ENCODE measurements around the gene CLDN8. TPM values are rescaled to one million over a fixed set of nuclear protein-coding genes. Genes with fewer than 3 reads are reported as not detected.

Gene CLDN8
- total RNA-seq, 1 experiment from 2014 or later, result 0.45 TPM

DNA sequence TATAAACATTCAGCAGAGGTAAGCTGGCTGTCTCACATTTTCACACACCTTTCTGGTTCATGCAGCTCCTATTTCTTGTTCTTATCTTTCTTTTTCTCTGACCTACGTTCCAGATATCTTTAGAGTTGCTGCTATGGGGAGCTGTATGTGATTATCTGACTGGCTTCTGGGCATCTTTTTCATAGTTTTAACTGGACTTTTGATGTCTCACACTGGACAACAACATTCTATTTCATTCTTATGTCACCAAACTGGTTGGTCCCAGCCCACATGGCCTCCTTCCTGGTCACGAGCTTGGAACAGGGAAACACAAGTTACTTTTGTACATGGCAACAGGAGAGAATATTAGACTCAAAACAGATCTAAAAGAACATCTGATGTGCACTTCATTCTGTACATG is 7.7 kb upstream of the CLDN8 start:
- Mint-ChIP-seq H3K27me3 (ENCODE audit: unreplicated experiment) (no peaks in the 10 kb centered on the region), H3K9me3 (ENCODE audit: low read depth, unreplicated experiment) (no peaks in the 10 kb centered on the region), H3K4me1 (ENCODE audit: low read depth, unreplicated experiment) (peaks cover 9% of the 10 kb centered on the region), H3K27ac (ENCODE audit: unreplicated experiment) (no peak overlapping the region), H3K36me3 (ENCODE audit: insufficient read depth, unreplicated experiment) (no peaks in the 10 kb centered on the region), H3K4me3 (ENCODE audit: low read depth, unreplicated experiment) (no peak overlapping the region)
- DNase-seq, result no peak
- CTCF ChIA-PET, result no interaction called here
- TF ChIP-seq, protein P1, sequence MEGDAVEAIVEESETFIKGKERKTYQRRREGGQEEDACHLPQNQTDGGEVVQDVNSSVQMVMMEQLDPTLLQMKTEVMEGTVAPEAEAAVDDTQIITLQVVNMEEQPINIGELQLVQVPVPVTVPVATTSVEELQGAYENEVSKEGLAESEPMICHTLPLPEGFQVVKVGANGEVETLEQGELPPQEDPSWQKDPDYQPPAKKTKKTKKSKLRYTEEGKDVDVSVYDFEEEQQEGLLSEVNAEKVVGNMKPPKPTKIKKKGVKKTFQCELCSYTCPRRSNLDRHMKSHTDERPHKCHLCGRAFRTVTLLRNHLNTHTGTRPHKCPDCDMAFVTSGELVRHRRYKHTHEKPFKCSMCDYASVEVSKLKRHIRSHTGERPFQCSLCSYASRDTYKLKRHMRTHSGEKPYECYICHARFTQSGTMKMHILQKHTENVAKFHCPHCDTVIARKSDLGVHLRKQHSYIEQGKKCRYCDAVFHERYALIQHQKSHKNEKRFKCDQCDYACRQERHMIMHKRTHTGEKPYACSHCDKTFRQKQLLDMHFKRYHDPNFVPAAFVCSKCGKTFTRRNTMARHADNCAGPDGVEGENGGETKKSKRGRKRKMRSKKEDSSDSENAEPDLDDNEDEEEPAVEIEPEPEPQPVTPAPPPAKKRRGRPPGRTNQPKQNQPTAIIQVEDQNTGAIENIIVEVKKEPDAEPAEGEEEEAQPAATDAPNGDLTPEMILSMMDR (IDR thresholded peaks at IDR 0.05; ENCODE audit: unreplicated experiment), result no peak
- BruUV-seq (replicated peaks), result no TSS peak
- intact Hi-C loops (cut with micrococcal nuclease; ENCODE audit: unreplicated experiment), result no loop called here

DNA sequence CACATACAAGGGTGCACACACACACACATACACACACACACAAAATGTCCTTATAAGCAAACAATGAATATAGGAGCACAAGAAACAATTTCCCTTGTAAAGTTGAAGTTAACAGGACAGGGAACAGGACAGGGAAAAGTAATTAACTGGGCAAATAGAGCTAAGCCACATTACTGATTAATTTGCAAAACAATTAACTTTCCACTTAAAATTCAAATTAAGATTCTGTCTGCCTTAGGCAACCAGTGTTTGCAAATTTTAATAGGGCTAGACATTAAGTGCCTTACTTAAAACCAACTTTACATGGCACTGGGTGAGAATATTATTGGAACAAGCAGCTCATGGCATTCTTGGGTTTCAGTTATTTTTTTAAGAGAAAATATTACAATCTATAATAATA is 6.8 kb upstream of the CLDN8 start:
- H3K27me3 Mint-ChIP-seq (ENCODE audit: unreplicated experiment), result no peaks in the 10 kb centered on the region
- H3K4me1 Mint-ChIP-seq (ENCODE audit: low read depth, unreplicated experiment), result peaks cover 9% of the 10 kb centered on the region
- no TSS peak for BruUV-seq (replicated peaks)
- DNase-seq, result no peak
- no peaks in the 10 kb centered on the region for H3K36me3 Mint-ChIP-seq (ENCODE audit: insufficient read depth, unreplicated experiment)
- intact Hi-C loops (cut with micrococcal nuclease; ENCODE audit: unreplicated experiment), result no loop called here
- CTCF ChIA-PET, result no interaction called here
- no peak overlapping the region for H3K27ac Mint-ChIP-seq (ENCODE audit: unreplicated experiment)
- no peak overlapping the region for H3K4me3 Mint-ChIP-seq (ENCODE audit: low read depth, unreplicated experiment)
- TF ChIP-seq, protein P1 (IDR thresholded peaks at IDR 0.05; ENCODE audit: unreplicated experiment), result no peak
- H3K9me3 Mint-ChIP-seq (ENCODE audit: low read depth, unreplicated experiment), result no peaks in the 10 kb centered on the region

DNA sequence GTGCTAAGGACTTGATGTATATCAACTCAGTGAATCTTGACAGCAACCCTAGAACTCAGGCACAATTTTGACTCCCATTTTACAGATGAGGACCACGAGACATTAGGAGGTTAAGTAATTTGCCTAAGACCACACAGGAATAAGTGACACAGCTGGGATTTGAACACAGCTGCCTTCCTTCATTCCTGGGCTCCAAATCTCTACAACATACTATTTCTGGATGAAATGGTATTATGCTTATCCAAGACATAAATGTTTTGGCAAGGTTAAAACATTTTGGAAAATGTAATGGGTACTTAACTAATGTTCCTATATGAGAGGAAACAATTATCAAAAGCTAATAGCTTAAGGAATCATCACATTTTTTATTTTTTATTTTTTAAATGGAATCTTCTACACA is 4.8 kb downstream of the CLDN8 start:
- no peaks in the 10 kb centered on the region for H3K36me3 Mint-ChIP-seq (ENCODE audit: insufficient read depth, unreplicated experiment)
- H3K27ac Mint-ChIP-seq (ENCODE audit: unreplicated experiment), result no peak overlapping the region
- no peaks in the 10 kb centered on the region for H3K9me3 Mint-ChIP-seq (ENCODE audit: low read depth, unreplicated experiment)
- H3K4me3 Mint-ChIP-seq (ENCODE audit: low read depth, unreplicated experiment), result no peak overlapping the region
- TF ChIP-seq, protein P1 (IDR thresholded peaks at IDR 0.05; ENCODE audit: unreplicated experiment), result no peak
- intact Hi-C loops (cut with micrococcal nuclease; ENCODE audit: unreplicated experiment), result no loop called here
- no peaks in the 10 kb centered on the region for H3K27me3 Mint-ChIP-seq (ENCODE audit: unreplicated experiment)
- DNase-seq, result no peak
- CTCF ChIA-PET, result no interaction called here
- H3K4me1 Mint-ChIP-seq (ENCODE audit: low read depth, unreplicated experiment), result peaks cover 15% of the 10 kb centered on the region
- BruUV-seq (replicated peaks), result no TSS peak

DNA sequence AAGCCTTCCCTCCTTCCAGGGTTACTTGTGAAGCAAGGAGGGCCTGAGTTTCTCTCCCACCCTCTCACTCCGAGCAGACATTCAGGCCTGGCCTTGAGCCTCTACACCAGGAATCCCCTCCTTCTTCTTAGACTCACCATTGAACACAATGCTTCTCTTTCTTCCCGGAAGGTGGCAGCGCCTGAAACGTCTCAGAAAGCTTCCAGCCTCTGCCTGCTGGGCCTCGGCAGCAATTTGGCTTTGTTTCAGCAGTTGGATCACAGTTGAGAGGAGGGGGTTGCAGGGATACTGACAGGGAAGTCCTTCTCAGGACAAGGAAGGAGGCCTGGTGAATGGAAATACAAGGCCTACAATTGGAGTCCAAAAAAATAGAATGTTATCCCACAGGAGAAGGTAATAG is 6.3 kb downstream of the CLDN8 start:
- no TSS peak for BruUV-seq (replicated peaks)
- peaks cover 15% of the 10 kb centered on the region for H3K4me1 Mint-ChIP-seq (ENCODE audit: low read depth, unreplicated experiment)
- H3K36me3 Mint-ChIP-seq (ENCODE audit: insufficient read depth, unreplicated experiment), result no peaks in the 10 kb centered on the region
- no peaks in the 10 kb centered on the region for H3K9me3 Mint-ChIP-seq (ENCODE audit: low read depth, unreplicated experiment)
- intact Hi-C loops (cut with micrococcal nuclease; ENCODE audit: unreplicated experiment), result no loop called here
- CTCF ChIA-PET, result no interaction called here
- H3K27ac Mint-ChIP-seq (ENCODE audit: unreplicated experiment), result no peak overlapping the region
- H3K27me3 Mint-ChIP-seq (ENCODE audit: unreplicated experiment), result no peaks in the 10 kb centered on the region
- TF ChIP-seq, protein P1 (IDR thresholded peaks at IDR 0.05; ENCODE audit: unreplicated experiment), result no peak
- DNase-seq, result no peak
- no peak overlapping the region for H3K4me3 Mint-ChIP-seq (ENCODE audit: low read depth, unreplicated experiment)

DNA sequence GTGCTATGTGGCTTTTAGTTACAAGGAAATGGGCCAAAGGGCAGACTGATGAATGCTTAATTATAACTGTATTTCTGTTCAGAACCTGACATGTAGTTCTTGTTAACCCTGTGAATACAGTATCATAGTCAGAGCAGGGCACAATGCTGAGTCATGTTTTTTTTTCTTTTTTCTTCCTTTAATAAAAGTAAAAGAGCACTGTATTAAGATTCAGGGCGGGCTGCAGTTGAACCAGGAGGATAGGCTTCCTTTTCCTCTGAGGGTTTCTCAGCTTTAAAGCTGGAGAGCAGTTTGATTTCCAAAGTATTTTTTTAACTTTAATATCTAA is 8.7 kb downstream of the CLDN8 start:
- H3K27me3 Mint-ChIP-seq (ENCODE audit: unreplicated experiment), result no peaks in the 10 kb centered on the region
- H3K9me3 Mint-ChIP-seq (ENCODE audit: low read depth, unreplicated experiment), result no peaks in the 10 kb centered on the region
- H3K4me1 Mint-ChIP-seq (ENCODE audit: low read depth, unreplicated experiment), result peaks cover 15% of the 10 kb centered on the region
- no TSS peak for BruUV-seq (replicated peaks)
- DNase-seq, result no peak
- intact Hi-C loops (cut with micrococcal nuclease; ENCODE audit: unreplicated experiment), result no loop called here
- no peak overlapping the region for H3K4me3 Mint-ChIP-seq (ENCODE audit: low read depth, unreplicated experiment)
- CTCF ChIA-PET, result no interaction called here
- no peak overlapping the region for H3K27ac Mint-ChIP-seq (ENCODE audit: unreplicated experiment)
- TF ChIP-seq, protein P1 (IDR thresholded peaks at IDR 0.05; ENCODE audit: unreplicated experiment), result no peak
- no peaks in the 10 kb centered on the region for H3K36me3 Mint-ChIP-seq (ENCODE audit: insufficient read depth, unreplicated experiment)

Data from Calu3 (cell line).